HEK293 (cell line): ENCODE measurements around the gene C6orf120.
A peak's percentile ranks its signal among the peaks of the same experiment; 100 is the strongest.

Experiments
- ATF2 ChIP-seq: fragments of 450-650 bp; formaldehyde crosslinking; IDR thresholded peaks from 2 replicates; pipeline ENCODE4 v1.5.1; 2016; ENCODE audit warnings: missing biosample characterization, missing genetic modification characterization, low read depth
- GFI1B ChIP-seq: fragments of 450-650 bp; formaldehyde crosslinking; IDR thresholded peaks from 2 replicates; pipeline ENCODE4 v1.5.1; 2016; ENCODE audit warnings: missing biosample characterization, missing genetic modification characterization
- GLIS1 ChIP-seq: fragments of 450-650 bp; formaldehyde crosslinking; IDR thresholded peaks from 2 replicates; pipeline ENCODE4 v1.5.1; 2016; ENCODE audit warnings: missing biosample characterization, missing genetic modification characterization
- KLF16 ChIP-seq: fragments of 450-650 bp; formaldehyde crosslinking; IDR thresholded peaks from 2 replicates; pipeline ENCODE4 v1.5.1; 2017; ENCODE audit warnings: missing biosample characterization, missing genetic modification characterization
- MYNN ChIP-seq: fragments of 450-650 bp; formaldehyde crosslinking; IDR thresholded peaks from 2 replicates; pipeline ENCODE4 v1.5.1; 2016; ENCODE audit warnings: missing biosample characterization, missing genetic modification characterization, borderline replicate concordance
- SALL2 ChIP-seq: fragments of 450-650 bp; formaldehyde crosslinking; IDR thresholded peaks from 2 replicates; pipeline ENCODE4 v1.5.0; 2017; ENCODE audit warnings: missing biosample characterization, mild to moderate bottlenecking, missing genetic modification characterization, borderline replicate concordance
- TRIM28 ChIP-seq: IDR thresholded peaks from 2 replicates; pipeline ENCODE4 v1.6.1; 2011; ENCODE audit warnings: low read length, control low read depth, borderline replicate concordance
- ZBTB11 ChIP-seq: fragments of 450-650 bp; formaldehyde crosslinking; conservative IDR thresholded peaks from 2 replicates; pipeline ENCODE4 v1.5.1; 2016; ENCODE audit warnings: low read depth, missing biosample characterization, missing genetic modification characterization
- ZBTB20 ChIP-seq: fragments of 450-650 bp; formaldehyde crosslinking; IDR thresholded peaks from 2 replicates; pipeline ENCODE4 v1.5.1; 2016; ENCODE audit warnings: missing biosample characterization, missing genetic modification characterization
- ZFP3 ChIP-seq: fragments of 450-650 bp; formaldehyde crosslinking; IDR thresholded peaks from 2 replicates; pipeline ENCODE4 v1.5.1; 2016; ENCODE audit warnings: low read depth, missing biosample characterization, missing genetic modification characterization
- ZFP37 ChIP-seq: fragments of 450-650 bp; formaldehyde crosslinking; IDR thresholded peaks from 2 replicates; pipeline ENCODE4 v1.5.1; 2016; ENCODE audit warnings: missing biosample characterization, missing genetic modification characterization
- ZNF223 ChIP-seq: fragments of 450-650 bp; formaldehyde crosslinking; IDR thresholded peaks from 2 replicates; pipeline ENCODE4 v1.5.1; 2016; ENCODE audit warnings: missing biosample characterization, missing genetic modification characterization
- ZNF280D ChIP-seq: fragments of 450-650 bp; formaldehyde crosslinking; IDR thresholded peaks from 2 replicates; pipeline ENCODE4 v1.5.1; 2016; ENCODE audit warnings: missing biosample characterization, missing genetic modification characterization
- ZNF510 ChIP-seq: fragments of 450-650 bp; formaldehyde crosslinking; IDR thresholded peaks from 2 replicates; pipeline ENCODE4 v1.5.1; 2018; ENCODE audit warnings: mild to moderate bottlenecking, missing genetic modification characterization, missing biosample characterization; ENCODE audit not compliant: insufficient replicate concordance
- ZNF529 ChIP-seq: fragments of 450-650 bp; formaldehyde crosslinking; IDR thresholded peaks from 2 replicates; pipeline ENCODE4 v1.5.1; 2017; ENCODE audit warnings: missing genetic modification characterization, missing biosample characterization; ENCODE audit not compliant: insufficient replicate concordance
- ZNF560 ChIP-seq: fragments of 450-650 bp; formaldehyde crosslinking; IDR thresholded peaks from 2 replicates; pipeline ENCODE4 v1.5.1; 2017; ENCODE audit warnings: missing biosample characterization, missing genetic modification characterization, borderline replicate concordance
- ZNF585B ChIP-seq: fragments of 450-650 bp; formaldehyde crosslinking; IDR thresholded peaks from 2 replicates; pipeline ENCODE4 v1.5.1; 2016; ENCODE audit warnings: missing biosample characterization, missing genetic modification characterization
- ZNF677 ChIP-seq: fragments of 450-650 bp; IDR thresholded peaks from 2 replicates; pipeline ENCODE4 v1.5.0; 2018; ENCODE audit warnings: missing biosample characterization, mild to moderate bottlenecking, missing genetic modification characterization, moderate library complexity
- ZNF785 ChIP-seq: fragments of 450-650 bp; formaldehyde crosslinking; IDR thresholded peaks from 2 replicates; pipeline ENCODE4 v1.5.1; 2016; ENCODE audit warnings: missing biosample characterization, missing genetic modification characterization
- TF ChIP-seq, protein P1 (sequence below): fragments of 450-650 bp; formaldehyde crosslinking; IDR thresholded peaks from 2 replicates; pipeline ENCODE4 v1.5.1; 2016; ENCODE audit warnings: missing biosample characterization, missing genetic modification characterization
- TF ChIP-seq, protein P2 (sequence below): fragments of 450-650 bp; formaldehyde crosslinking; IDR thresholded peaks from 2 replicates; pipeline ENCODE4 v1.5.1; 2017; ENCODE audit warnings: missing biosample characterization, missing genetic modification characterization
- TF ChIP-seq, protein P3 (sequence below): fragments of 450-650 bp; formaldehyde crosslinking; IDR thresholded peaks from 2 replicates; pipeline ENCODE4 v1.5.1; 2016; ENCODE audit warnings: missing biosample characterization, missing genetic modification characterization

The C6orf120 gene

DNA sequence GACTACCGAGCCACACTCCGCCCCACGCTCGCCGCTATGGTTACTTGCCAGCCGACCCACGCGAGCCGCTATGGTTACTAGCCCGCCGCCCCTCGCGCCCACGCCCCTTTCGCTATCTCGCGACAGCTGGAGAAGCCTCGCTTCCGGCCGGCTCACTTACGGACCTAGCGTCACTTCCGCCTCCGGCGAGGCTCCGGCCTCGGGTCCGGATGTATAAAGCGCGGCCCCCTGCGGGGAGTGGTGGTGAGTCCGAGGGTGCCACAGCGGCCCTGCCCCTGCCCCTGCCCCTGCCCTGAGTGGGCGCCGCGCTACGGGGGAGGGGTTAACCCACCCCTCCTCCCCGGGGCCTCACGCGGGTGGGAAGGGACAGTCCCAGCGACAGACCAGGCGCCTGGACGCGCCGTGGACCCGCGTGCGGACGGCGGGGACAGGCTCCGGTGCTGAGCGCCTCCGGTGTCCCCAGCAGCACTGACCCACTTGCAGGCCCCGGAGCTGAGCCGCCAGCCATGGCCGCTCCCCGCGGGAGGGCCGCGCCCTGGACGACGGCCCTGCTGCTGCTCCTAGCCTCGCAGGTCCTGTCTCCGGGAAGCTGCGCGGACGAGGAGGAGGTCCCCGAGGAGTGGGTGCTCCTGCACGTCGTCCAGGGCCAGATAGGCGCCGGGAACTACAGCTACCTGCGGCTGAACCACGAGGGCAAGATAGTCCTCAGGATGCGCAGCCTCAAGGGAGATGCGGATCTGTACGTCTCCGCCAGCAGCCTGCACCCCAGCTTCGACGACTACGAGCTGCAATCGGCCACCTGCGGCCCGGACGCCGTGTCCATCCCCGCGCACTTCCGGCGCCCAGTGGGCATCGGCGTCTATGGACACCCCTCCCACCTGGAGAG, at the start of gene C6orf120, which contains the start of gene WDR27 (continued):
- TF ChIP-seq SALL2 (tag by site-specific recombination) (no peak), ZNF529 (no peak), GFI1B (tag by site-specific recombination) (peak; percentile 11; the same call in 1 of the 2 replicates), ZBTB11 (tag by site-specific recombination) (peak; percentile 93), TRIM28 (no peak), ZNF560 (tag by site-specific recombination) (no peak), ATF2 (tag by site-specific recombination) (no peak), GLIS1 (tag by site-specific recombination) (peak; percentile 11; the same call in 1 of the 2 replicates), ZNF677 (tag by site-specific recombination) (peak; percentile 27; the same call in 1 of the 2 replicates), ZFP37 (no peak), ZNF585B (tag by site-specific recombination) (no peak), ZNF223 (no peak; the same call in 1 of the 2 replicates), ZFP3 (tag by site-specific recombination) (no peak), ZNF510 (tag by site-specific recombination) (no peak), MYNN (tag by site-specific recombination) (no peak), ZNF785 (no peak), KLF16 (tag by site-specific recombination) (peak; percentile 93), ZNF280D (no peak), ZBTB20 (tag by site-specific recombination) (peak; percentile 65; the same call in 1 of the 2 replicates)
- TF ChIP-seq, protein P1, sequence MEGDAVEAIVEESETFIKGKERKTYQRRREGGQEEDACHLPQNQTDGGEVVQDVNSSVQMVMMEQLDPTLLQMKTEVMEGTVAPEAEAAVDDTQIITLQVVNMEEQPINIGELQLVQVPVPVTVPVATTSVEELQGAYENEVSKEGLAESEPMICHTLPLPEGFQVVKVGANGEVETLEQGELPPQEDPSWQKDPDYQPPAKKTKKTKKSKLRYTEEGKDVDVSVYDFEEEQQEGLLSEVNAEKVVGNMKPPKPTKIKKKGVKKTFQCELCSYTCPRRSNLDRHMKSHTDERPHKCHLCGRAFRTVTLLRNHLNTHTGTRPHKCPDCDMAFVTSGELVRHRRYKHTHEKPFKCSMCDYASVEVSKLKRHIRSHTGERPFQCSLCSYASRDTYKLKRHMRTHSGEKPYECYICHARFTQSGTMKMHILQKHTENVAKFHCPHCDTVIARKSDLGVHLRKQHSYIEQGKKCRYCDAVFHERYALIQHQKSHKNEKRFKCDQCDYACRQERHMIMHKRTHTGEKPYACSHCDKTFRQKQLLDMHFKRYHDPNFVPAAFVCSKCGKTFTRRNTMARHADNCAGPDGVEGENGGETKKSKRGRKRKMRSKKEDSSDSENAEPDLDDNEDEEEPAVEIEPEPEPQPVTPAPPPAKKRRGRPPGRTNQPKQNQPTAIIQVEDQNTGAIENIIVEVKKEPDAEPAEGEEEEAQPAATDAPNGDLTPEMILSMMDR (tag by site-specific recombination), result no peak
- TF ChIP-seq, protein P2, sequence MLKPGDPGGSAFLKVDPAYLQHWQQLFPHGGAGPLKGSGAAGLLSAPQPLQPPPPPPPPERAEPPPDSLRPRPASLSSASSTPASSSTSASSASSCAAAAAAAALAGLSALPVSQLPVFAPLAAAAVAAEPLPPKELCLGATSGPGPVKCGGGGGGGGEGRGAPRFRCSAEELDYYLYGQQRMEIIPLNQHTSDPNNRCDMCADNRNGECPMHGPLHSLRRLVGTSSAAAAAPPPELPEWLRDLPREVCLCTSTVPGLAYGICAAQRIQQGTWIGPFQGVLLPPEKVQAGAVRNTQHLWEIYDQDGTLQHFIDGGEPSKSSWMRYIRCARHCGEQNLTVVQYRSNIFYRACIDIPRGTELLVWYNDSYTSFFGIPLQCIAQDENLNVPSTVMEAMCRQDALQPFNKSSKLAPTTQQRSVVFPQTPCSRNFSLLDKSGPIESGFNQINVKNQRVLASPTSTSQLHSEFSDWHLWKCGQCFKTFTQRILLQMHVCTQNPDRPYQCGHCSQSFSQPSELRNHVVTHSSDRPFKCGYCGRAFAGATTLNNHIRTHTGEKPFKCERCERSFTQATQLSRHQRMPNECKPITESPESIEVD (tag by site-specific recombination), result no peak
- TF ChIP-seq, protein P3, sequence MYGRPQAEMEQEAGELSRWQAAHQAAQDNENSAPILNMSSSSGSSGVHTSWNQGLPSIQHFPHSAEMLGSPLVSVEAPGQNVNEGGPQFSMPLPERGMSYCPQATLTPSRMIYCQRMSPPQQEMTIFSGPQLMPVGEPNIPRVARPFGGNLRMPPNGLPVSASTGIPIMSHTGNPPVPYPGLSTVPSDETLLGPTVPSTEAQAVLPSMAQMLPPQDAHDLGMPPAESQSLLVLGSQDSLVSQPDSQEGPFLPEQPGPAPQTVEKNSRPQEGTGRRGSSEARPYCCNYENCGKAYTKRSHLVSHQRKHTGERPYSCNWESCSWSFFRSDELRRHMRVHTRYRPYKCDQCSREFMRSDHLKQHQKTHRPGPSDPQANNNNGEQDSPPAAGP (tag by site-specific recombination), result peak; percentile 53; the same call in 1 of the 2 replicates
